ENCODE data around the gene THYN1. TPM values are rescaled to one million over a fixed set of nuclear protein-coding genes. Genes with fewer than 3 reads are reported as not detected.
A peak's percentile ranks its signal among the peaks of the same experiment; 100 is the strongest.
"Not testable (repeated sequence)": the region's sequence is repeated elsewhere in the genome, so short reads cannot be mapped to it uniquely, and the experiment has no call there.

Gene THYN1
- polyA plus RNA-seq, 1 experiment = 80.8 TPM

GRCh38 chr11:134261626-134262488, 8.7 kb upstream of the THYN1 start:
- H3K27me3 ChIP-seq (ENCODE audit: control insufficient read depth, insufficient read depth, low read length) = no peaks in the 10 kb centered on the region
- ChIA-PET POLR2A (interaction anchor here (1.1 kb wide), 1 partner anchor 8 kb away, joined by 4 read pairs; the partner anchor contains the start of genes ACAD8 and THYN1), CTCF (interaction anchor here (0.7 to 2.6 kb wide), 6 partner anchors 8 to 18 kb away, joined by 3 to 14 read pairs (median 4); partner anchors contain the start of genes ACAD8 and THYN1)
- no peak for DNase-seq (ENCODE audit: low read depth, low spot score)
- no peak overlapping the region for H3K27ac ChIP-seq (ENCODE audit: low read depth, low read length)
- TF ChIP-seq CTCF (IDR thresholded peaks at IDR 0.05; ENCODE audit: low read depth, low read length) = peak; percentile 60
- H3K4me3 ChIP-seq (ENCODE audit: low read depth, low read length) = no peak overlapping the region
- H3K9me3 ChIP-seq (ENCODE audit: control insufficient read depth, insufficient read depth, low read length) = no peaks in the 10 kb centered on the region

- no peaks in the 10 kb centered on the region for H3K9me3 ChIP-seq (ENCODE audit: control insufficient read depth, insufficient read depth, low read length)
- CTCF ChIA-PET = interaction anchor here (1.1 to 2.6 kb wide), 3 partner anchors 12 to 19 kb away, joined by 3 to 14 read pairs (median 5); no protein-coding TSS in a partner anchor
- POLR2A ChIA-PET = no interaction called here
- H3K27me3 ChIP-seq (ENCODE audit: control insufficient read depth, insufficient read depth, low read length) = no peaks in the 10 kb centered on the region
- no peak for TF ChIP-seq CTCF (IDR thresholded peaks at IDR 0.05; ENCODE audit: low read depth, low read length)
- H3K4me3 ChIP-seq (ENCODE audit: low read depth, low read length) = no peak overlapping the region
- no peak for DNase-seq (ENCODE audit: low read depth, low spot score)
- H3K27ac ChIP-seq (ENCODE audit: low read depth, low read length) = no peak overlapping the region
Measured at GRCh38 chr11:134260983-134261382, 7.8 kb upstream of the THYN1 start.

GRCh38 chr11:134260503-134260902, 7.4 kb upstream of the THYN1 start:
- ChIA-PET POLR2A (no interaction called here), CTCF (interaction anchor here (2.6 kb wide), 1 partner anchor 12 kb away, joined by 14 read pairs; no protein-coding TSS in a partner anchor)
- DNase-seq (ENCODE audit: low read depth, low spot score) = no peak

GRCh38 chr11:134258577-134258976, 5.4 kb upstream of the THYN1 start:
- CTCF ChIA-PET = no interaction called here
- no peak for TF ChIP-seq CTCF (IDR thresholded peaks at IDR 0.05; ENCODE audit: low read depth, low read length)
- no peak for DNase-seq (ENCODE audit: low read depth, low spot score)
- POLR2A ChIA-PET = no interaction called here
- Histone ChIP-seq H3K9me3 (ENCODE audit: control insufficient read depth, insufficient read depth, low read length) (no peaks in the 10 kb centered on the region), H3K27me3 (ENCODE audit: control insufficient read depth, insufficient read depth, low read length) (no peaks in the 10 kb centered on the region), H3K27ac (ENCODE audit: low read depth, low read length) (no peak overlapping the region), H3K4me3 (ENCODE audit: low read depth, low read length) (no peak overlapping the region)

More at GRCh38 chr11:134260503-134260902, 7.4 kb upstream of the THYN1 start:
- no peak overlapping the region for H3K27ac ChIP-seq (ENCODE audit: low read depth, low read length)
- H3K9me3 ChIP-seq (ENCODE audit: control insufficient read depth, insufficient read depth, low read length) = no peaks in the 10 kb centered on the region
- H3K4me3 ChIP-seq (ENCODE audit: low read depth, low read length) = no peak overlapping the region
- no peaks in the 10 kb centered on the region for H3K27me3 ChIP-seq (ENCODE audit: control insufficient read depth, insufficient read depth, low read length)
- no peak for TF ChIP-seq CTCF (IDR thresholded peaks at IDR 0.05; ENCODE audit: low read depth, low read length)

GRCh38 chr11:134257101-134257500, 3.9 kb upstream of the THYN1 start:
- DNase-seq (ENCODE audit: low read depth, low spot score) = no peak
- H3K27ac ChIP-seq (ENCODE audit: low read depth, low read length) = no peak overlapping the region
- H3K27me3 ChIP-seq (ENCODE audit: control insufficient read depth, insufficient read depth, low read length) = no peaks in the 10 kb centered on the region
- no peak for TF ChIP-seq CTCF (IDR thresholded peaks at IDR 0.05; ENCODE audit: low read depth, low read length)
- ChIA-PET POLR2A (no interaction called here), CTCF (no interaction called here)
- no peaks in the 10 kb centered on the region for H3K9me3 ChIP-seq (ENCODE audit: control insufficient read depth, insufficient read depth, low read length)
- no peak overlapping the region for H3K4me3 ChIP-seq (ENCODE audit: low read depth, low read length)

- H3K27me3 ChIP-seq (ENCODE audit: control insufficient read depth, insufficient read depth, low read length); H3K4me3 ChIP-seq (ENCODE audit: low read depth, low read length); H3K9me3 ChIP-seq (ENCODE audit: control insufficient read depth, insufficient read depth, low read length); H3K27ac ChIP-seq (ENCODE audit: low read depth, low read length); DNase-seq (ENCODE audit: low read depth, low spot score); CTCF ChIA-PET: not testable (repeated sequence)
- POLR2A ChIA-PET = interaction anchor here (2.4 kb wide), 1 partner anchor 31 kb away, joined by 14 read pairs; the partner anchor contains the start of genes NCAPD3 and VPS26B
Measured at GRCh38 chr11:134255184-134255561, 2.0 kb upstream of the THYN1 start.

Measured in AG04450 (cell line).